ENCODE data around the gene AWAT2.

The AWAT2 gene

GRCh38 chrX:70084592-70085240, 35.0 kb upstream of the AWAT2 start:
- H3K4me3 ChIP-seq (ENCODE audit: low read depth, low read length), result no peak overlapping the region
- TF ChIP-seq CTCF (IDR thresholded peaks at IDR 0.05; ENCODE audit: low read depth, low read length), result no peak
- DNase-seq (ENCODE audit: low read depth, low spot score), result no peak
- in situ Hi-C loops (cut with HindIII; ENCODE audit: low sequenced_read_pairs), result no loop called here

GRCh38 chrX:70082723-70083122, 33.0 kb upstream of the AWAT2 start:
- DNase-seq (ENCODE audit: low read depth, low spot score), result no peak
- no peak overlapping the region for H3K4me3 ChIP-seq (ENCODE audit: low read depth, low read length)
- in situ Hi-C loops (cut with HindIII; ENCODE audit: low sequenced_read_pairs), result no loop called here
- TF ChIP-seq CTCF (IDR thresholded peaks at IDR 0.05; ENCODE audit: low read depth, low read length), result no peak

GRCh38 chrX:70079870-70080269, 30.1 kb upstream of the AWAT2 start:
- no peak for TF ChIP-seq CTCF (IDR thresholded peaks at IDR 0.05; ENCODE audit: low read depth, low read length)
- DNase-seq (ENCODE audit: low read depth, low spot score), result no peak
- H3K4me3 ChIP-seq (ENCODE audit: low read depth, low read length), result no peak overlapping the region
- in situ Hi-C loops (cut with HindIII; ENCODE audit: low sequenced_read_pairs), result no loop called here

- TF ChIP-seq CTCF (IDR thresholded peaks at IDR 0.05; ENCODE audit: low read depth, low read length), result no peak
- in situ Hi-C loops (cut with HindIII; ENCODE audit: low sequenced_read_pairs), result no loop called here
- H3K4me3 ChIP-seq (ENCODE audit: low read depth, low read length), result no peak overlapping the region
- no peak for DNase-seq (ENCODE audit: low read depth, low spot score)
Observed at GRCh38 chrX:70079297-70079696, 29.6 kb upstream of the AWAT2 start.

- DNase-seq (ENCODE audit: low read depth, low spot score), result no peak
- no peak overlapping the region for H3K4me3 ChIP-seq (ENCODE audit: low read depth, low read length)
- TF ChIP-seq CTCF (IDR thresholded peaks at IDR 0.05; ENCODE audit: low read depth, low read length), result no peak
- in situ Hi-C loops (cut with HindIII; ENCODE audit: low sequenced_read_pairs), result no loop called here
Observed at GRCh38 chrX:70066646-70067045, 16.9 kb upstream of the AWAT2 start.

- no peak overlapping the region for H3K4me3 ChIP-seq (ENCODE audit: low read depth, low read length)
- in situ Hi-C loops (cut with HindIII; ENCODE audit: low sequenced_read_pairs), result no loop called here
- DNase-seq (ENCODE audit: low read depth, low spot score), result no peak
- TF ChIP-seq CTCF (IDR thresholded peaks at IDR 0.05; ENCODE audit: low read depth, low read length), result no peak
Observed at GRCh38 chrX:70062961-70063550, 13.3 kb upstream of the AWAT2 start.
